ENCODE data around the gene POLR2F. TPM values are rescaled to one million over a fixed set of nuclear protein-coding genes. Genes with fewer than 3 reads are reported as not detected.

POLR2F gene
- total RNA-seq, 1 donor from 2014 or later: 81.1 TPM

- H3K4me3 Mint-ChIP-seq (ENCODE audit: unreplicated experiment): peak overlapping the region; percentile 80
- DNase-seq (ENCODE audit: extremely low spot score, unreplicated experiment): no peak
- TF ChIP-seq, protein P1, sequence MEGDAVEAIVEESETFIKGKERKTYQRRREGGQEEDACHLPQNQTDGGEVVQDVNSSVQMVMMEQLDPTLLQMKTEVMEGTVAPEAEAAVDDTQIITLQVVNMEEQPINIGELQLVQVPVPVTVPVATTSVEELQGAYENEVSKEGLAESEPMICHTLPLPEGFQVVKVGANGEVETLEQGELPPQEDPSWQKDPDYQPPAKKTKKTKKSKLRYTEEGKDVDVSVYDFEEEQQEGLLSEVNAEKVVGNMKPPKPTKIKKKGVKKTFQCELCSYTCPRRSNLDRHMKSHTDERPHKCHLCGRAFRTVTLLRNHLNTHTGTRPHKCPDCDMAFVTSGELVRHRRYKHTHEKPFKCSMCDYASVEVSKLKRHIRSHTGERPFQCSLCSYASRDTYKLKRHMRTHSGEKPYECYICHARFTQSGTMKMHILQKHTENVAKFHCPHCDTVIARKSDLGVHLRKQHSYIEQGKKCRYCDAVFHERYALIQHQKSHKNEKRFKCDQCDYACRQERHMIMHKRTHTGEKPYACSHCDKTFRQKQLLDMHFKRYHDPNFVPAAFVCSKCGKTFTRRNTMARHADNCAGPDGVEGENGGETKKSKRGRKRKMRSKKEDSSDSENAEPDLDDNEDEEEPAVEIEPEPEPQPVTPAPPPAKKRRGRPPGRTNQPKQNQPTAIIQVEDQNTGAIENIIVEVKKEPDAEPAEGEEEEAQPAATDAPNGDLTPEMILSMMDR (IDR thresholded peaks at IDR 0.05): no peak
- H3K9me3 Mint-ChIP-seq (ENCODE audit: unreplicated experiment): no peaks in the 10 kb centered on the region
- peak overlapping the region; percentile 83 for H3K27ac Mint-ChIP-seq (ENCODE audit: unreplicated experiment)
- H3K4me1 Mint-ChIP-seq (ENCODE audit: unreplicated experiment): peaks cover 61% of the 10 kb centered on the region
- H3K27me3 Mint-ChIP-seq (ENCODE audit: unreplicated experiment): no peaks in the 10 kb centered on the region
- no peaks in the 10 kb centered on the region for H3K36me3 Mint-ChIP-seq (ENCODE audit: unreplicated experiment)
Measured at GRCh38 chr22:37907036-37907954, 46.2 kb upstream of the POLR2F start.

DNA sequence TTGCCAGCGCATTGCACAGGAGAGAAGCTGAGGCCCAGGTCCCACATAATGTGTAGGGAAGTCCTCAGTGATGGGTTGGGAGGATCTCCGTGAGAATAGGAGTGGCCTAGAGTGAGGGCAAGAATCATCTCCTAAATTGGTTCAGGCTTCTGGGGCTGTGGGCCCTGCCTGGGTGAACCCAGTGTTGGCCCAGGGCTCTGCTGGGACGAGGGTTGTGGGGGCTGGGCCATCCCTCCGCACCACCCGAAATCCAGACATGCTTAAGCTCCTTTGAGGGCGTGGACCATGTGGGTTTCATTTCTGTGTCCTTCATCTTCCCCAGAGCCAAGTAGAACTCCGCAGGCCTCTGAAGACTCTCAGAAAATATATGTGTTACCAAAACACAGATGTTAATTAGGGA lies 43.7 kb upstream of the POLR2F start:
- peaks cover 62% of the 10 kb centered on the region for H3K4me1 Mint-ChIP-seq (ENCODE audit: unreplicated experiment)

DNA sequence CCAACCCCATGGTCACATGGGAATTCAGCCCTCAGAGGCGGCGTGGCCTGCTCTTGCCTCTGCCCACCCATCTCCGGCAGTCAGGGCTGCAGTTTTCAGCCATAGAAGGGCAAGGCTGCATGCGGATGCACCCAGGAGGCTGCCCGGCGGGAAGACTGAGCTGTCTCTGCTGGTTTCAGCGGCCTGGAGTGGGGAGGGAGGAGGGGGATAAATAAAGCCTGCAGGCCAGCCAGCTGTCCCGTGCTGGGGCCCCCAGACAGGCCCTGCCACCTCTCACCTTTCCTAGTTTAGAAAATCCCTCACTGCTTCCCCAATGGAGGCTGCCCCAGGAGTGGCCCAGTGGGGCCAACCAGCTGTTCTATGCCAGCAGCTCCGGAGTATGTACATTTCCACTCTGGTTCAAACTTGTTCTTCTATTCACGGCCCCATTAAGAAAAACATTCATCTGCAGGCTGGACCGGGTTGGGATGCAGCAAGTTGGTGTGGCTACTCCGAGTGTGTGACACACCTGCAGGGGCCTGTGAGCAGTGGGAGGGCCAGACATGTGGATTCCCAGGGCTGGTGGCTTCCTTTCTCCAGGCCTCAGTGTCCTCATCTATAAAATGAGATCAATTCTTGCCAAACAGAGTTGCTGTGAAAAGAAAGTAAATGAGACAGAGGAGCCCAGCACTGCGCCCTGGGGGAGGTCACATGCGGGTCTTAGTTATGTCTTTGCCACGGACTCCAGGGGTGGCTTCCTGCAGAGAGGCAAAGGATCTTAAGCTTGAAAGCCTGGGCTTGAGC lies 42.4 kb upstream of the POLR2F start:
- TF ChIP-seq, protein P1 (IDR thresholded peaks at IDR 0.05): no peak
- no peak for DNase-seq (ENCODE audit: extremely low spot score, unreplicated experiment)
- Mint-ChIP-seq H3K4me1 (ENCODE audit: unreplicated experiment) (peaks cover 52% of the 10 kb centered on the region), H3K4me3 (ENCODE audit: unreplicated experiment) (peak overlapping the region; percentile 47), H3K27ac (ENCODE audit: unreplicated experiment) (peak overlapping the region; percentile 93), H3K27me3 (ENCODE audit: unreplicated experiment) (no peaks in the 10 kb centered on the region), H3K36me3 (ENCODE audit: unreplicated experiment) (no peaks in the 10 kb centered on the region), H3K9me3 (ENCODE audit: unreplicated experiment) (no peaks in the 10 kb centered on the region)

More for the DNA sequence above, 43.7 kb upstream of the POLR2F start:
- H3K9me3 Mint-ChIP-seq (ENCODE audit: unreplicated experiment): no peaks in the 10 kb centered on the region
- H3K4me3 Mint-ChIP-seq (ENCODE audit: unreplicated experiment): peak overlapping the region; percentile 17
- peak overlapping the region; percentile 93 for H3K27ac Mint-ChIP-seq (ENCODE audit: unreplicated experiment)
- H3K27me3 Mint-ChIP-seq (ENCODE audit: unreplicated experiment): no peaks in the 10 kb centered on the region
- DNase-seq (ENCODE audit: extremely low spot score, unreplicated experiment): no peak
- TF ChIP-seq, protein P1 (IDR thresholded peaks at IDR 0.05): no peak
- no peaks in the 10 kb centered on the region for H3K36me3 Mint-ChIP-seq (ENCODE audit: unreplicated experiment)

- H3K27me3 Mint-ChIP-seq (ENCODE audit: unreplicated experiment): no peaks in the 10 kb centered on the region
- DNase-seq (ENCODE audit: extremely low spot score, unreplicated experiment): no peak
- peak overlapping the region; percentile 93 for H3K27ac Mint-ChIP-seq (ENCODE audit: unreplicated experiment)
- no peaks in the 10 kb centered on the region for H3K9me3 Mint-ChIP-seq (ENCODE audit: unreplicated experiment)
- peaks cover 4% of the 10 kb centered on the region for H3K36me3 Mint-ChIP-seq (ENCODE audit: unreplicated experiment)
- H3K4me1 Mint-ChIP-seq (ENCODE audit: unreplicated experiment): peaks cover 52% of the 10 kb centered on the region
- TF ChIP-seq, protein P1 (IDR thresholded peaks at IDR 0.05): no peak
- H3K4me3 Mint-ChIP-seq (ENCODE audit: unreplicated experiment): no peak overlapping the region
Measured at GRCh38 chr22:37911697-37912096, 41.8 kb upstream of the POLR2F start.

DNA sequence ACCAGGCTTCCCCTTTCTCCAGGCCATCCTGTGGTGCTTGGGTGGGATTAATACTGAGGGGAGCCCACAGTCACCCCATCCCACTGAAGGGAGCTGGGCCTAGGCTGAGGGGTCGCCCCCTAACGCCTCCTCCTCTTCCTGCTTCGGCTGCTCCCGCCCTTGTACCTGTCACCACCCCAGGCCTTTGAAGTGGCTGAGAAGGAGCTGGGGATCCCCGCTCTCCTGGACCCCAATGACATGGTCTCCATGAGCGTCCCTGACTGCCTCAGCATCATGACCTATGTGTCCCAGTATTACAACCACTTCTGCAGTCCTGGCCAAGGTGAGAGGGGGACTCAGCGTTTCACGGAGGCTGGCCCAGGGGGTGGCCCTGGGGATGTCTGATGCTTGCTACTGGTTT lies 41.3 kb upstream of the POLR2F start:
- Mint-ChIP-seq H3K36me3 (ENCODE audit: unreplicated experiment) (peaks cover 4% of the 10 kb centered on the region), H3K9me3 (ENCODE audit: unreplicated experiment) (no peaks in the 10 kb centered on the region), H3K27ac (ENCODE audit: unreplicated experiment) (peak overlapping the region; percentile 31), H3K27me3 (ENCODE audit: unreplicated experiment) (no peaks in the 10 kb centered on the region), H3K4me3 (ENCODE audit: unreplicated experiment) (no peak overlapping the region), H3K4me1 (ENCODE audit: unreplicated experiment) (peaks cover 47% of the 10 kb centered on the region)
- TF ChIP-seq, protein P1 (IDR thresholded peaks at IDR 0.05): no peak
- no peak for DNase-seq (ENCODE audit: extremely low spot score, unreplicated experiment)

Data from osteocyte (in vitro differentiated cells).